ENCODE data around the gene NUDT14.

DNA sequence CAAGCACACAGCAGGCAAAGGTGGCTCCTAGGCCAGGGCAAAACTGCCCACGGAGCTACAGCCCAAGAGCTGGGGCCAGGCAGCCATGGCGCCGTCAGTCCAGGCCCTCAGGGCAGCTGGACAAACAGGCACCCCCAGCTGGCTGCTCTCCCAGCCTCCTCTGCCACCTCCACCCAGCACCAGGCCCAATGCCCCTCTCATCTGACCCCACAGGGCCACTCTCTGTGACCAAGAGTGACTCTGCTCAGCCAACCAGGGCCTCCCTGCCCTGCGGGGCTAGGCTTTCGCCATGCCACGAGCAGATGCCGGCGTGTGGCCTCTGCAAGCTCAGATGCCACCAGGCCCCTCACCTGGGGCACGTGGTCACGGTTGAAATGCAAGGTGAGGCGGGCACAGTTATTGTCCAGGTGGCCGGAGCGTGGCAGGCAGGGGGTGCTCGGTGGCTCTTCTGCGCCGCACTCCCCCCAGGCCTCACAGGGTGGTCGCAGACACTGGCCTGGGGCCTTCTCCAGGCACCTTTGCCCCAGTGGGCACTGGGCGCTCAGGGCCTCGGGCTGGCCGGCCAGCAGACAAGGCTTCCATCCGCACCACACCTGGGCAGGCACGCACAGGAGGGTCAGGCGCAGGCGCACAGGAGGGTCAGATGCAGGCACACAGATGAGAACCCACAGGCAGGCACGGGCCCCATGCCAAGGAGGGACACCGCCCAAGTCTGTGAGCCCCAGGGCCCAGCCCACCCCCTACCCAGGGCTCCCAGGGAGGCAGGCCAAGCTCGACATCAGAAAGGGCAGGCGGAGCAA is 35.5 kb downstream of the NUDT14 start:
- TF ChIP-seq, protein P1, sequence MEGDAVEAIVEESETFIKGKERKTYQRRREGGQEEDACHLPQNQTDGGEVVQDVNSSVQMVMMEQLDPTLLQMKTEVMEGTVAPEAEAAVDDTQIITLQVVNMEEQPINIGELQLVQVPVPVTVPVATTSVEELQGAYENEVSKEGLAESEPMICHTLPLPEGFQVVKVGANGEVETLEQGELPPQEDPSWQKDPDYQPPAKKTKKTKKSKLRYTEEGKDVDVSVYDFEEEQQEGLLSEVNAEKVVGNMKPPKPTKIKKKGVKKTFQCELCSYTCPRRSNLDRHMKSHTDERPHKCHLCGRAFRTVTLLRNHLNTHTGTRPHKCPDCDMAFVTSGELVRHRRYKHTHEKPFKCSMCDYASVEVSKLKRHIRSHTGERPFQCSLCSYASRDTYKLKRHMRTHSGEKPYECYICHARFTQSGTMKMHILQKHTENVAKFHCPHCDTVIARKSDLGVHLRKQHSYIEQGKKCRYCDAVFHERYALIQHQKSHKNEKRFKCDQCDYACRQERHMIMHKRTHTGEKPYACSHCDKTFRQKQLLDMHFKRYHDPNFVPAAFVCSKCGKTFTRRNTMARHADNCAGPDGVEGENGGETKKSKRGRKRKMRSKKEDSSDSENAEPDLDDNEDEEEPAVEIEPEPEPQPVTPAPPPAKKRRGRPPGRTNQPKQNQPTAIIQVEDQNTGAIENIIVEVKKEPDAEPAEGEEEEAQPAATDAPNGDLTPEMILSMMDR (conservative IDR thresholded peaks at IDR 0.05; ENCODE audit: low read depth, low read length): no peak
- TF ChIP-seq EZH2 (IDR thresholded peaks at IDR 0.05; ENCODE audit: low read length, unreplicated experiment): no peak
- no peak for TF ChIP-seq EZH2phosphoT487 (IDR thresholded peaks at IDR 0.05; ENCODE audit: borderline replicate concordance, low read length)

Measured in PC-3 (cell line).